WTC11 (cell line): ENCODE data around the gene CAPN15.

Experiments used
- CTCF ChIP-seq: fragments of 200-600 bp; IDR thresholded peaks from 2 replicates; pipeline ENCODE4 v1.8.0; 2022; ENCODE audit warnings: antibody characterized with exemption
- GABPB1 ChIP-seq: sonication (generic); formaldehyde crosslinking; IDR thresholded peaks from 2 replicates; pipeline ENCODE4 v1.8.1; 2023; ENCODE audit warnings: mild to moderate bottlenecking, missing genetic modification reagents
- NR3C1 ChIP-seq: sonication (generic); formaldehyde crosslinking; conservative IDR thresholded peaks from 2 replicates; pipeline ENCODE4 v1.8.1; 2023; ENCODE audit warnings: low read depth, mild to moderate bottlenecking, missing genetic modification reagents
- TF ChIP-seq, protein P1 (sequence below): sonication (generic); formaldehyde crosslinking; IDR thresholded peaks from 2 replicates; pipeline ENCODE4 v1.8.0; 2022; ENCODE audit warnings: mild to moderate bottlenecking, missing genetic modification reagents
- TF ChIP-seq, protein P2 (sequence below): sonication (generic); formaldehyde crosslinking; IDR thresholded peaks from 2 replicates; pipeline ENCODE4 v1.8.1; 2023; ENCODE audit warnings: mild to moderate bottlenecking, missing genetic modification reagents, borderline replicate concordance

GRCh38 chr16:508884-509736 lies 18.4 kb upstream of the CAPN15 start:
- TF ChIP-seq, protein P1, sequence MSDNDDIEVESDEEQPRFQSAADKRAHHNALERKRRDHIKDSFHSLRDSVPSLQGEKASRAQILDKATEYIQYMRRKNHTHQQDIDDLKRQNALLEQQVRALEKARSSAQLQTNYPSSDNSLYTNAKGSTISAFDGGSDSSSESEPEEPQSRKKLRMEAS (CRISPR knock-in tag): no peak
- no peak for TF ChIP-seq CTCF
- TF ChIP-seq NR3C1 (CRISPR knock-in tag): no peak
- TF ChIP-seq, protein P2, sequence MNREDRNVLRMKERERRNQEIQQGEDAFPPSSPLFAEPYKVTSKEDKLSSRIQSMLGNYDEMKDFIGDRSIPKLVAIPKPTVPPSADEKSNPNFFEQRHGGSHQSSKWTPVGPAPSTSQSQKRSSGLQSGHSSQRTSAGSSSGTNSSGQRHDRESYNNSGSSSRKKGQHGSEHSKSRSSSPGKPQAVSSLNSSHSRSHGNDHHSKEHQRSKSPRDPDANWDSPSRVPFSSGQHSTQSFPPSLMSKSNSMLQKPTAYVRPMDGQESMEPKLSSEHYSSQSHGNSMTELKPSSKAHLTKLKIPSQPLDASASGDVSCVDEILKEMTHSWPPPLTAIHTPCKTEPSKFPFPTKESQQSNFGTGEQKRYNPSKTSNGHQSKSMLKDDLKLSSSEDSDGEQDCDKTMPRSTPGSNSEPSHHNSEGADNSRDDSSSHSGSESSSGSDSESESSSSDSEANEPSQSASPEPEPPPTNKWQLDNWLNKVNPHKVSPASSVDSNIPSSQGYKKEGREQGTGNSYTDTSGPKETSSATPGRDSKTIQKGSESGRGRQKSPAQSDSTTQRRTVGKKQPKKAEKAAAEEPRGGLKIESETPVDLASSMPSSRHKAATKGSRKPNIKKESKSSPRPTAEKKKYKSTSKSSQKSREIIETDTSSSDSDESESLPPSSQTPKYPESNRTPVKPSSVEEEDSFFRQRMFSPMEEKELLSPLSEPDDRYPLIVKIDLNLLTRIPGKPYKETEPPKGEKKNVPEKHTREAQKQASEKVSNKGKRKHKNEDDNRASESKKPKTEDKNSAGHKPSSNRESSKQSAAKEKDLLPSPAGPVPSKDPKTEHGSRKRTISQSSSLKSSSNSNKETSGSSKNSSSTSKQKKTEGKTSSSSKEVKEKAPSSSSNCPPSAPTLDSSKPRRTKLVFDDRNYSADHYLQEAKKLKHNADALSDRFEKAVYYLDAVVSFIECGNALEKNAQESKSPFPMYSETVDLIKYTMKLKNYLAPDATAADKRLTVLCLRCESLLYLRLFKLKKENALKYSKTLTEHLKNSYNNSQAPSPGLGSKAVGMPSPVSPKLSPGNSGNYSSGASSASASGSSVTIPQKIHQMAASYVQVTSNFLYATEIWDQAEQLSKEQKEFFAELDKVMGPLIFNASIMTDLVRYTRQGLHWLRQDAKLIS: no peak
- peak; percentile 67; the same call in 1 of the 2 replicates for TF ChIP-seq GABPB1
